GM12891 (cell line): Measurements from ENCODE around the gene NSUN6.

Source experiments
- POLR2A ChIP-seq: IDR thresholded peaks from 2 replicates; pipeline ENCODE4 v1.6.1; 2011; ENCODE audit warnings: low read depth, low read length, control low read depth
- SPI1 ChIP-seq: IDR thresholded peaks from 2 replicates; pipeline ENCODE4 v1.6.1; 2011; ENCODE audit warnings: low read depth, low read length, control low read depth

- TF ChIP-seq POLR2A (no peak), SPI1 (no peak)
Measured at GRCh38 chr10:18498998-18499397, 152.4 kb downstream of the NSUN6 start.
